Measurements from ENCODE around the gene IL13. TPM values are rescaled to one million over a fixed set of nuclear protein-coding genes. Genes with fewer than 3 reads are reported as not detected.

IL13 gene
- total and polyA plus RNA-seq, 10 of the 15 experiments (the other 5 are each of a cell fraction or from before 2014, with no cell fraction given) = 0.06 to 0.40 (median 0.11) TPM; not detected in 6

DNA sequence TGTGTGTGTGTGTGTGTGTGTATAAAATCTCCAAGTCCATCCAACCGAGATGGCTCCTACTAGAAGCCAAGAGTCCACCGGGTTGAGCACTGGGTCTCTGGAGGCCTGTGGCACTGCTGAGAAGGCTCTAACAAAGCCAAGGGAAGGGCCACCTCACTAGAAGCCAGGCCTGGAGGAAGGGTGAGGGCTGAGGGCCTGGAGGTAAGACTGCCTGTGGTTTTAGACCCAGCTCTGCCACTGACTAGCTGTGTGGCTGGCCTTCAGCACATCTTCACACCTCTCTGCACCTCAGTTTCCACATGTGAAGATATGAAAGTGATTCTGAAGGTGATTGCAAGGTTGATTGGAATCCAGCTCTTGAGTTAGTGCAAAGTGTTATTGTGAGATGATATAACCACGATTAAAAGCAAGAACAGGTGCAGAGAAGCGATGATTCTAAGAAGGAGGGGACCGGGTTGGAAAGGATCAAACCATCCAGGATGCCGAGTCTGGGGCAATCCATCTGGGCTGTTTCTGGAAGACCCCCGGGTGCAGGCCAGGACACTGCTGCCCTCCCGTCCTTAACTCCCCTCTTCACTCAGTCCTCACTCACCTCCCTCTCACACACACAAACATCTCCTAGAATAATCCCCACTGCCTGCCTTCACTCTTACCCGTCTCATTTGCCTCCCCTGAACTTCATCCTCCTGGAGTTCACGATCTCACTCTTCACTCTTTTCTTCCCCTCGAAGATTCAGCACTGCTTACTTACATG, 18.1 kb downstream of the IL13 start:
- RAD21 ChIA-PET (ENCODE audit: unreplicated experiment) = interaction anchor here (1.3 to 7.7 kb wide), 14 partner anchors 9 to 149 kb away, joined by 3 to 148 read pairs (median 8); no protein-coding TSS in a partner anchor
- ATAC-seq (peak; percentile 9), DNase-seq (ENCODE audit: low read depth, low spot score) (no peak), FAIRE-seq (peak; percentile 61)
- Histone ChIP-seq H3K4me3 (no peak overlapping the region), H3K27ac (ENCODE audit: control insufficient read depth, insufficient read depth) (peak overlapping the region; percentile 75), H3K27me3 (replicated peaks in 1 of 2; ENCODE audit: control insufficient read depth in 2 of 2, insufficient read depth in 2 of 2, low read length in 1 of 2) (no peaks in the 10 kb centered on the region), H3K4me2 (ENCODE audit: control insufficient read depth, insufficient read depth) (peak overlapping the region; percentile 12; the same call in 1 of the 2 replicates), H3K9ac (ENCODE audit: control insufficient read depth, insufficient read depth, low read length) (no peak overlapping the region), H3K79me2 (ENCODE audit: control insufficient read depth, insufficient read depth, low read length) (no peaks in the 10 kb centered on the region), H3K9me3 (replicated peaks; ENCODE audit: control insufficient read depth, insufficient read depth, low read length) (no peaks in the 10 kb centered on the region), H3K36me3 (ENCODE audit: control insufficient read depth in 2 of 2, insufficient read depth in 2 of 2, low read length in 1 of 2) (no peaks in the 10 kb centered on the region), H4K20me1 (ENCODE audit: control insufficient read depth, insufficient read depth) (no peaks in the 10 kb centered on the region), H2AFZ (ENCODE audit: control insufficient read depth, low read depth, low read length) (no peak overlapping the region), H3K4me1 (ENCODE audit: control insufficient read depth, insufficient read depth, low read length) (peaks cover 33% of the 10 kb centered on the region)
- no TSS peak for BruUV-seq (replicated peaks)
- SMC1A ChIA-PET (ENCODE audit: uncharacterized antibody, unreplicated experiment) = interaction anchor here (1.0 to 11.4 kb wide), 10 partner anchors 12 to 100 kb away, joined by 3 to 156 read pairs (median 14); partner anchors contain the start of genes IL13 and KIF3A
- intact Hi-C loops (cut with micrococcal nuclease; ENCODE audit: unreplicated experiment) = no loop called here
- CTCF ChIA-PET = interaction anchor here (0.8 to 5.1 kb wide), 9 partner anchors 9 to 149 kb away, joined by 3 to 57 read pairs (median 4); partner anchors contain the start of gene CCNI2
- in situ Hi-C loops (cut with MboI) = no loop called here
- TF ChIP-seq, protein P1, sequence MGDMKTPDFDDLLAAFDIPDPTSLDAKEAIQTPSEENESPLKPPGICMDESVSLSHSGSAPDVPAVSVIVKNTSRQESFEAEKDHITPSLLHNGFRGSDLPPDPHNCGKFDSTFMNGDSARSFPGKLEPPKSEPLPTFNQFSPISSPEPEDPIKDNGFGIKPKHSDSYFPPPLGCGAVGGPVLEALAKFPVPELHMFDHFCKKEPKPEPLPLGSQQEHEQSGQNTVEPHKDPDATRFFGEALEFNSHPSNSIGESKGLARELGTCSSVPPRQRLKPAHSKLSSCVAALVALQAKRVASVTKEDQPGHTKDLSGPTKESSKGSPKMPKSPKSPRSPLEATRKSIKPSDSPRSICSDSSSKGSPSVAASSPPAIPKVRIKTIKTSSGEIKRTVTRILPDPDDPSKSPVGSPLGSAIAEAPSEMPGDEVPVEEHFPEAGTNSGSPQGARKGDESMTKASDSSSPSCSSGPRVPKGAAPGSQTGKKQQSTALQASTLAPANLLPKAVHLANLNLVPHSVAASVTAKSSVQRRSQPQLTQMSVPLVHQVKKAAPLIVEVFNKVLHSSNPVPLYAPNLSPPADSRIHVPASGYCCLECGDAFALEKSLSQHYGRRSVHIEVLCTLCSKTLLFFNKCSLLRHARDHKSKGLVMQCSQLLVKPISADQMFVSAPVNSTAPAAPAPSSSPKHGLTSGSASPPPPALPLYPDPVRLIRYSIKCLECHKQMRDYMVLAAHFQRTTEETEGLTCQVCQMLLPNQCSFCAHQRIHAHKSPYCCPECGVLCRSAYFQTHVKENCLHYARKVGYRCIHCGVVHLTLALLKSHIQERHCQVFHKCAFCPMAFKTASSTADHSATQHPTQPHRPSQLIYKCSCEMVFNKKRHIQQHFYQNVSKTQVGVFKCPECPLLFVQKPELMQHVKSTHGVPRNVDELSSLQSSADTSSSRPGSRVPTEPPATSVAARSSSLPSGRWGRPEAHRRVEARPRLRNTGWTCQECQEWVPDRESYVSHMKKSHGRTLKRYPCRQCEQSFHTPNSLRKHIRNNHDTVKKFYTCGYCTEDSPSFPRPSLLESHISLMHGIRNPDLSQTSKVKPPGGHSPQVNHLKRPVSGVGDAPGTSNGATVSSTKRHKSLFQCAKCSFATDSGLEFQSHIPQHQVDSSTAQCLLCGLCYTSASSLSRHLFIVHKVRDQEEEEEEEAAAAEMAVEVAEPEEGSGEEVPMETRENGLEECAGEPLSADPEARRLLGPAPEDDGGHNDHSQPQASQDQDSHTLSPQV (IDR thresholded peaks at IDR 0.05) = no peak
- TF ChIP-seq FOXM1 (IDR thresholded peaks at IDR 0.05; ENCODE audit: low read depth, low read length) (no peak), BHLHE40 (IDR thresholded peaks at IDR 0.05; ENCODE audit: borderline replicate concordance in 1 of 2, low read depth in 2 of 2, low read length in 1 of 2) (0 out of 4 replicates have a peak, but pooled peaks of 1 of the 2 experiments have one; percentile 11), CHD1 (IDR thresholded peaks at IDR 0.05; ENCODE audit: low read depth, low read length) (no peak), RB1 (IDR thresholded peaks at IDR 0.05; ENCODE audit: borderline replicate concordance) (no peak), MTA2 (IDR thresholded peaks at IDR 0.05; ENCODE audit: low read depth) (no peak), MEF2B (IDR thresholded peaks at IDR 0.05; ENCODE audit: partially characterized antibody, poor library complexity, severe bottlenecking) (no peak)
- TF ChIP-seq, protein P2, sequence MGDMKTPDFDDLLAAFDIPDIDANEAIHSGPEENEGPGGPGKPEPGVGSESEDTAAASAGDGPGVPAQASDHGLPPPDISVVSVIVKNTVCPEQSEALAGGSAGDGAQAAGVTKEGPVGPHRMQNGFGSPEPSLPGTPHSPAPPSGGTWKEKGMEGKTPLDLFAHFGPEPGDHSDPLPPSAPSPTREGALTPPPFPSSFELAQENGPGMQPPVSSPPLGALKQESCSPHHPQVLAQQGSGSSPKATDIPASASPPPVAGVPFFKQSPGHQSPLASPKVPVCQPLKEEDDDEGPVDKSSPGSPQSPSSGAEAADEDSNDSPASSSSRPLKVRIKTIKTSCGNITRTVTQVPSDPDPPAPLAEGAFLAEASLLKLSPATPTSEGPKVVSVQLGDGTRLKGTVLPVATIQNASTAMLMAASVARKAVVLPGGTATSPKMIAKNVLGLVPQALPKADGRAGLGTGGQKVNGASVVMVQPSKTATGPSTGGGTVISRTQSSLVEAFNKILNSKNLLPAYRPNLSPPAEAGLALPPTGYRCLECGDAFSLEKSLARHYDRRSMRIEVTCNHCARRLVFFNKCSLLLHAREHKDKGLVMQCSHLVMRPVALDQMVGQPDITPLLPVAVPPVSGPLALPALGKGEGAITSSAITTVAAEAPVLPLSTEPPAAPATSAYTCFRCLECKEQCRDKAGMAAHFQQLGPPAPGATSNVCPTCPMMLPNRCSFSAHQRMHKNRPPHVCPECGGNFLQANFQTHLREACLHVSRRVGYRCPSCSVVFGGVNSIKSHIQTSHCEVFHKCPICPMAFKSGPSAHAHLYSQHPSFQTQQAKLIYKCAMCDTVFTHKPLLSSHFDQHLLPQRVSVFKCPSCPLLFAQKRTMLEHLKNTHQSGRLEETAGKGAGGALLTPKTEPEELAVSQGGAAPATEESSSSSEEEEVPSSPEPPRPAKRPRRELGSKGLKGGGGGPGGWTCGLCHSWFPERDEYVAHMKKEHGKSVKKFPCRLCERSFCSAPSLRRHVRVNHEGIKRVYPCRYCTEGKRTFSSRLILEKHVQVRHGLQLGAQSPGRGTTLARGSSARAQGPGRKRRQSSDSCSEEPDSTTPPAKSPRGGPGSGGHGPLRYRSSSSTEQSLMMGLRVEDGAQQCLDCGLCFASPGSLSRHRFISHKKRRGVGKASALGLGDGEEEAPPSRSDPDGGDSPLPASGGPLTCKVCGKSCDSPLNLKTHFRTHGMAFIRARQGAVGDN (IDR thresholded peaks at IDR 0.05) = peak; percentile 37; the same call in 1 of the 2 replicates
- TF ChIP-seq, protein P3, sequence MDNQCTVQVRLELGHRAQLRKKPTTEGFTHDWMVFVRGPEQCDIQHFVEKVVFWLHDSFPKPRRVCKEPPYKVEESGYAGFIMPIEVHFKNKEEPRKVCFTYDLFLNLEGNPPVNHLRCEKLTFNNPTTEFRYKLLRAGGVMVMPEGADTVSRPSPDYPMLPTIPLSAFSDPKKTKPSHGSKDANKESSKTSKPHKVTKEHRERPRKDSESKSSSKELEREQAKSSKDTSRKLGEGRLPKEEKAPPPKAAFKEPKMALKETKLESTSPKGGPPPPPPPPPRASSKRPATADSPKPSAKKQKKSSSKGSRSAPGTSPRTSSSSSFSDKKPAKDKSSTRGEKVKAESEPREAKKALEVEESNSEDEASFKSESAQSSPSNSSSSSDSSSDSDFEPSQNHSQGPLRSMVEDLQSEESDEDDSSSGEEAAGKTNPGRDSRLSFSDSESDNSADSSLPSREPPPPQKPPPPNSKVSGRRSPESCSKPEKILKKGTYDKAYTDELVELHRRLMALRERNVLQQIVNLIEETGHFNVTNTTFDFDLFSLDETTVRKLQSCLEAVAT (IDR thresholded peaks at IDR 0.05) = 0 out of 2 replicates have a peak, but pooled peaks have one; percentile 19
- TF ChIP-seq, protein P4, sequence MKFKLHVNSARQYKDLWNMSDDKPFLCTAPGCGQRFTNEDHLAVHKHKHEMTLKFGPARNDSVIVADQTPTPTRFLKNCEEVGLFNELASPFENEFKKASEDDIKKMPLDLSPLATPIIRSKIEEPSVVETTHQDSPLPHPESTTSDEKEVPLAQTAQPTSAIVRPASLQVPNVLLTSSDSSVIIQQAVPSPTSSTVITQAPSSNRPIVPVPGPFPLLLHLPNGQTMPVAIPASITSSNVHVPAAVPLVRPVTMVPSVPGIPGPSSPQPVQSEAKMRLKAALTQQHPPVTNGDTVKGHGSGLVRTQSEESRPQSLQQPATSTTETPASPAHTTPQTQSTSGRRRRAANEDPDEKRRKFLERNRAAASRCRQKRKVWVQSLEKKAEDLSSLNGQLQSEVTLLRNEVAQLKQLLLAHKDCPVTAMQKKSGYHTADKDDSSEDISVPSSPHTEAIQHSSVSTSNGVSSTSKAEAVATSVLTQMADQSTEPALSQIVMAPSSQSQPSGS (IDR thresholded peaks at IDR 0.05; ENCODE audit: low read length) = no peak
- WGBS (ENCODE audit: insufficient coverage, insufficient replicate concordance, low lambda C conversion rate, missing lambda C conversion rate) = 87% methylated on average over 11 of the region's 11 CpGs
- POLR2A ChIA-PET = interaction anchor here (0.6 to 11.2 kb wide), 8 partner anchors 12 to 180 kb away, joined by 3 to 118 read pairs (median 11); partner anchors contain the start of gene IL13

Measured in GM12878 (cell line).